ENCODE measurements around the gene ITGA2. TPM values are rescaled to one million over a fixed set of nuclear protein-coding genes. Genes with fewer than 3 reads are reported as not detected.

Gene ITGA2
- total and polyA plus RNA-seq, 2 of the 8 experiments (the other 6 are each of a cell fraction or from before 2014, with no cell fraction given): 1.4 to 7.7 TPM

DNA sequence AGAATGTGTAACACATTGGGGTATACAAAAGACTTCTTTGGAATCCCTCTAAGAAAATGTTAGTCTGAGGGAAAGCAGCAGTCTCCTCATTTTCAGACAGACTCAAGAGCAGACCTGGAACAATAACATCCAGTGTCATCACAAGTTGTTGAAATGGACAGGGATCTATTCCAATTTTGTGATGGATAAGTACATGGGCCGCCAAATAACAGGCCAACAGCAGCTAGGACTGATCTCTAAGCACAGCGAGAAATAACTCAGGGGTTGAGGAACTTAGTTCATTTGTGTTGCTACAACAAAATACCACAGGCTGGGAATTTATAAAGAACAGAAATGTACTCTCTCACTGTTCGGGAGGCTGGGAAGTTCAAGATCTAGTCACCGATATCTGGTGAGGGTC, 7.6 kb upstream of the ITGA2 start:
- H2BK120ac ChIP-seq (replicated peaks; ENCODE audit: low read depth, low read length): no peak overlapping the region
- no peak overlapping the region for H2AFZ ChIP-seq (ENCODE audit: low read length)
- no peak overlapping the region for H3K56ac ChIP-seq (replicated peaks; ENCODE audit: insufficient read length, low read depth, low read length)
- H2BK15ac ChIP-seq (ENCODE audit: low read length): no peak overlapping the region
- POLR2A ChIA-PET (ENCODE audit: partially characterized antibody): no interaction called here
- CTCF ChIA-PET (ENCODE audit: partially characterized antibody): interaction anchor here (1.6 kb wide), 1 partner anchor 8 kb away, joined by 5 read pairs; no protein-coding TSS in a partner anchor
- no peaks in the 10 kb centered on the region for H4K20me1 ChIP-seq (replicated peaks in 1 of 2; ENCODE audit: control insufficient read depth in 1 of 2, insufficient read depth in 2 of 2, low read length in 2 of 2)
- no peak overlapping the region for H4K91ac ChIP-seq (replicated peaks; ENCODE audit: insufficient read length, low read length)
- no peaks in the 10 kb centered on the region for H3K79me2 ChIP-seq (ENCODE audit: control insufficient read depth in 1 of 2, insufficient read depth in 2 of 2, low read length in 2 of 2)
- FAIRE-seq: no peak
- no peak overlapping the region for H2BK12ac ChIP-seq (ENCODE audit: low read depth, low read length)
- H3K79me1 ChIP-seq (ENCODE audit: low read depth, low read length): no peaks in the 10 kb centered on the region
- H3K27me3 ChIP-seq (replicated peaks in 1 of 4; ENCODE audit: control insufficient read depth in 3 of 4, extremely low read depth in 1 of 4, insufficient read depth in 3 of 4, low read length in 3 of 4): no peaks in the 10 kb centered on the region
- H2BK20ac ChIP-seq (ENCODE audit: low read length): no peak overlapping the region
- no peak overlapping the region for H3K14ac ChIP-seq (ENCODE audit: insufficient read length)
- 83% methylated on average over 4 of the region's 4 CpGs; no CpG with 5 or more reads in 1 of the 2 experiments for WGBS, 2 experiments (ENCODE audit: extremely low coverage in 1 of 2, insufficient coverage in 1 of 2, insufficient read length in 1 of 2, insufficient replicate concordance in 2 of 2, low coverage in 1 of 2, low lambda C conversion rate in 2 of 2, missing lambda C conversion rate in 1 of 2)
- DNase-seq (ENCODE audit: low read depth in 1 of 2, low spot score in 2 of 2): no peak
- H3K18ac ChIP-seq (ENCODE audit: extremely low read depth, low read length): no peak overlapping the region
- H3K4ac ChIP-seq (replicated peaks; ENCODE audit: insufficient read length, low read depth, low read length): no peak overlapping the region
- H3K23me2 ChIP-seq (ENCODE audit: low read depth, low read length): no peaks in the 10 kb centered on the region
- no peak overlapping the region for H3K27ac ChIP-seq (ENCODE audit: low read depth, low read length)
- no peak overlapping the region for H3K4me2 ChIP-seq (ENCODE audit: insufficient read depth in 1 of 2, low read depth in 2 of 2, low read length in 2 of 2)
- H3K36me3 ChIP-seq (ENCODE audit: control insufficient read depth in 2 of 4, insufficient read depth in 4 of 4, low read length in 3 of 4): no peaks in the 10 kb centered on the region
- no peak overlapping the region for H3K9ac ChIP-seq (replicated peaks in 1 of 4; ENCODE audit: extremely low read depth in 1 of 4, low read depth in 3 of 4, low read length in 3 of 4)
- H3K9me3 ChIP-seq (ENCODE audit: insufficient read depth in 2 of 2, low read depth in 1 of 2, low read length in 1 of 2): peaks cover 12 to 14% of the 10 kb centered on the region in 2 experiments
- no peak overlapping the region for H3K23ac ChIP-seq (ENCODE audit: insufficient read length)
- H3K4me1 ChIP-seq (replicated peaks in 1 of 4; ENCODE audit: control insufficient read depth in 3 of 4, insufficient read depth in 4 of 4, low read length in 3 of 4): no peaks in the 10 kb centered on the region
- H2BK5ac ChIP-seq (ENCODE audit: low read depth, low read length): no peak overlapping the region
- H4K8ac ChIP-seq (ENCODE audit: extremely low read depth, insufficient read depth, low read length): no peak overlapping the region
- H3K4me3 ChIP-seq (ENCODE audit: extremely low read depth in 1 of 4, insufficient read depth in 2 of 4, low read depth in 3 of 4, low read length in 4 of 4): no peak overlapping the region
- no peak overlapping the region for H4K5ac ChIP-seq (ENCODE audit: insufficient read length, low read depth, low read length)
- H2AK5ac ChIP-seq (ENCODE audit: low read depth, low read length): no peak overlapping the region
- TF ChIP-seq SP1 (IDR thresholded peaks at IDR 0.05; ENCODE audit: low read depth, low read length): no peak
- TF ChIP-seq, protein P1, sequence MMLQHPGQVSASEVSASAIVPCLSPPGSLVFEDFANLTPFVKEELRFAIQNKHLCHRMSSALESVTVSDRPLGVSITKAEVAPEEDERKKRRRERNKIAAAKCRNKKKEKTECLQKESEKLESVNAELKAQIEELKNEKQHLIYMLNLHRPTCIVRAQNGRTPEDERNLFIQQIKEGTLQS (IDR thresholded peaks at IDR 0.05; ENCODE audit: insufficient read depth, low read depth, low read length): no peak
- TF ChIP-seq KDM5A (IDR thresholded peaks at IDR 0.05; ENCODE audit: low read length): no peak
- TF ChIP-seq KDM4A (IDR thresholded peaks at IDR 0.05; ENCODE audit: low read depth, low read length, severe bottlenecking): no peak
- TF ChIP-seq PHF8 (conservative IDR thresholded peaks at IDR 0.05; ENCODE audit: low read depth, low read length): no peak
- no peak for TF ChIP-seq BACH1 (IDR thresholded peaks at IDR 0.05; ENCODE audit: low read length)
- no peak for TF ChIP-seq SUZ12 (IDR thresholded peaks at IDR 0.05; ENCODE audit: low read length)
- TF ChIP-seq TCF12 (IDR thresholded peaks at IDR 0.05; ENCODE audit: low read depth, low read length): no peak
- no peak for TF ChIP-seq RNF2 (IDR thresholded peaks at IDR 0.05; ENCODE audit: borderline replicate concordance, low read depth, low read length, missing control alignments, poor library complexity, severe bottlenecking)
- TF ChIP-seq SRF (IDR thresholded peaks at IDR 0.05; ENCODE audit: low read depth, low read length): no peak

Data from H1 (cell line).